Immature natural killer cell (primary cell): ENCODE results near the gene WNK4. TPM values are rescaled to one million over a fixed set of nuclear protein-coding genes. Genes with fewer than 3 reads are reported as not detected.

Experiments
- DNase-seq, 3 donors: peaks; one replicate each; pipeline ENCODE4 v3.0.0; 2022; ENCODE audit warnings: mixed read lengths in 1 of 3
- H3K27ac Mint-ChIP-seq, 6 donors: one replicate each; pipeline ENCODE4 v1.8.0; 2020; ENCODE audit warnings: mixed read lengths in 6 of 6, mild to moderate bottlenecking in 5 of 6, inconsistent platforms in 4 of 6, moderate library complexity in 3 of 6
- H3K27me3 Mint-ChIP-seq, 3 donors: one replicate each; pipeline ENCODE4 v1.8.0; 2020 to 2021; ENCODE audit warnings: low read depth in 3 of 3, mild to moderate bottlenecking in 3 of 3, mixed read lengths in 3 of 3, moderate library complexity in 3 of 3, inconsistent platforms in 1 of 3
- H3K36me3 Mint-ChIP-seq, 3 donors: one replicate each; pipeline ENCODE4 v1.8.0; 2020; ENCODE audit warnings: mixed read lengths in 3 of 3, inconsistent platforms in 2 of 3, mild to moderate bottlenecking in 2 of 3
- H3K4me1 Mint-ChIP-seq, 2 donors: one replicate each; pipeline ENCODE4 v1.8.0; 2020; ENCODE audit warnings: inconsistent platforms in 2 of 2, mild to moderate bottlenecking in 2 of 2, mixed read lengths in 2 of 2, moderate library complexity in 1 of 2
- H3K4me3 Mint-ChIP-seq, 5 donors: one replicate each; pipeline ENCODE4 v1.8.0; 2020; ENCODE audit warnings: mild to moderate bottlenecking in 5 of 5, mixed read lengths in 5 of 5, inconsistent platforms in 3 of 5, moderate library complexity in 3 of 5
- H3K9me3 Mint-ChIP-seq, 6 donors: one replicate each; pipeline ENCODE4 v1.8.0; 2020; ENCODE audit warnings: mild to moderate bottlenecking in 6 of 6, mixed read lengths in 6 of 6, inconsistent platforms in 4 of 6, moderate library complexity in 3 of 6
- polyA plus RNA-seq, 3 donors: library from polyadenylated mRNA; unstranded; fragments of 300-500 nt; fragmentation: Illumina TruSeq; gene quantifications; one replicate each; pipeline ENCODE4 v1.2.3, GENCODE V29; 2021

The WNK4 gene
- polyA plus RNA-seq, 3 donors from 2014 or later, result not detected

DNA sequence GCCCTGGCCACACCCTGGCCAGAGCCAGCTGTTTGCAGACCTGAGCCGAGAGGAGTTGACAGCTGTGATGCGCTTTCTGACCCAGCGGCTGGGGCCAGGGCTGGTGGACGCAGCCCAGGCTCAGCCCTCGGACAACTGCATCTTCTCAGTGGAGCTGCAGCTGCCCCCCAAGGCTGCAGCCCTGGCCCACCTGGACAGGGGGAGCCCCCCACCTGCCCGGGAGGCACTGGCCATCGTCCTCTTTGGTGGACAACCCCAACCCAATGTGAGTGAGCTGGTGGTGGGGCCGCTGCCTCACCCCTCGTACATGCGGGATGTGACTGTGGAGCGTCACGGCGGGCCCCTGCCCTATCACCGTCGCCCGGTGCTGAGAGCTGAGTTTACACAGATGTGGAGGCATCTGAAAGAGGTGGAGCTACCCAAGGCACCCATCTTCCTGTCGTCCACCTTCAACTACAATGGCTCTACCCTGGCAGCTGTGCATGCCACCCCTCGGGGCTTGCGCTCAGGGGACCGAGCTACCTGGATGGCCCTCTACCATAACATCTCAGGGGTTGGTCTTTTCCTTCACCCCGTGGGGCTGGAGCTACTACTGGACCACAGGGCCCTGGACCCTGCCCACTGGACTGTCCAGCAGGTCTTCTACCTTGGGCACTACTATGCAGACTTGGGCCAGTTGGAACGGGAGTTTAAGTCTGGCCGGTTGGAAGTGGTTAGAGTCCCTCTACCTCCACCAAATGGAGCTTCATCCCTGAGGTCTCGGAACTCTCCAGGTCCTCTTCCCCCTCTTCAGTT, 64.5 kb downstream of the WNK4 start:
- H3K27ac Mint-ChIP-seq, result peak overlapping the region in 2 of 6 donors; percentile 24 to 45
- peaks cover 8 to 22% of the 10 kb centered on the region in 2 donors for H3K4me1 Mint-ChIP-seq
- no peaks in the 10 kb centered on the region for H3K27me3 Mint-ChIP-seq
- no peak for DNase-seq
- H3K36me3 Mint-ChIP-seq, result peaks cover 0 to 26% (median 20%) of the 10 kb centered on the region in 3 donors
- H3K9me3 Mint-ChIP-seq, result no peaks in the 10 kb centered on the region
- H3K4me3 Mint-ChIP-seq, result no peak overlapping the region

- Mint-ChIP-seq H3K9me3 (no peaks in the 10 kb centered on the region), H3K27ac (peak overlapping the region in 2 of 6 donors; percentile 24 to 45), H3K4me3 (no peak overlapping the region), H3K4me1 (peaks cover 8 to 22% of the 10 kb centered on the region in 2 donors), H3K27me3 (no peaks in the 10 kb centered on the region), H3K36me3 (peaks cover 0 to 26% (median 20%) of the 10 kb centered on the region in 3 donors)
- no peak for DNase-seq
These were observed 65.1 kb downstream of the WNK4 start for GRCh38 chr17:42845556-42845917.

- no peak for DNase-seq
- no peak overlapping the region for H3K4me3 Mint-ChIP-seq
These were observed 65.6 kb downstream of the WNK4 start for GRCh38 chr17:42845918-42846593.

More at GRCh38 chr17:42845918-42846593, 65.6 kb downstream of the WNK4 start:
- Mint-ChIP-seq H3K27me3 (no peaks in the 10 kb centered on the region), H3K9me3 (no peaks in the 10 kb centered on the region), H3K4me1 (peaks cover 8 to 22% of the 10 kb centered on the region in 2 donors), H3K36me3 (peaks cover 0 to 26% (median 20%) of the 10 kb centered on the region in 3 donors), H3K27ac (peak overlapping the region in 3 of 6 donors; percentile 6 to 28 (median 6))

Other genes starting within 250 kb of the WNK4 start
- gene NAGLU, start 244.4 kb upstream of the WNK4 start, polyA plus RNA-seq, result 10 to 100 TPM; 28.1 to 43.5 (median 33.6) TPM
- gene HSD17B1, start 227.7 kb upstream of the WNK4 start, polyA plus RNA-seq, result 1 to 10 TPM in 1 of 3 donors, under 1 TPM in 1, not detected in 1; 0.99 to 1.9 TPM
- gene COASY, start 218.5 kb upstream of the WNK4 start, polyA plus RNA-seq, result 100 to 1,000 TPM in 1 of 3 donors, 10 to 100 TPM in 2; 54.1 to 136 (median 72.5) TPM
- gene MLX, start 213.5 kb upstream of the WNK4 start, polyA plus RNA-seq, result 10 to 100 TPM; 25.0 to 41.0 (median 30.5) TPM
- gene PSMC3IP, start 202.9 kb upstream of the WNK4 start, polyA plus RNA-seq, result 1 to 10 TPM in 2 of 3 donors, under 1 TPM in 1; 0.91 to 3.0 (median 1.5) TPM
- 100 to 1,000 TPM; 132 to 168 (median 133) TPM for gene RETREG3, start 171.2 kb upstream of the WNK4 start, polyA plus RNA-seq
- gene TUBG1, start 170.9 kb upstream of the WNK4 start, polyA plus RNA-seq, result 10 to 100 TPM in 2 of 3 donors, 1 to 10 TPM in 1; 6.0 to 16.9 (median 10.9) TPM
- 1 to 10 TPM; 1.3 to 4.0 (median 3.4) TPM for gene TUBG2, start 121.3 kb upstream of the WNK4 start, polyA plus RNA-seq
- not detected for gene PLEKHH3, start 103.6 kb upstream of the WNK4 start, polyA plus RNA-seq
- under 1 TPM in 2 of 3 donors, not detected in 1; 0.17 to 0.26 TPM for gene CCR10, start 98.8 kb upstream of the WNK4 start, polyA plus RNA-seq
- gene CNTNAP1, start 98.1 kb upstream of the WNK4 start, polyA plus RNA-seq, result under 1 TPM in 1 of 3 donors, not detected in 2; 0.73 TPM
- gene EZH1, start 35.6 kb upstream of the WNK4 start, polyA plus RNA-seq, result 10 to 100 TPM in 2 of 3 donors, 1 to 10 TPM in 1; 9.8 to 32.3 (median 19.5) TPM
- not detected for gene RAMP2, start 19.4 kb upstream of the WNK4 start, polyA plus RNA-seq
- 10 to 100 TPM; 60.2 to 94.1 (median 90.2) TPM for gene VPS25, start 7.2 kb upstream of the WNK4 start, polyA plus RNA-seq
- gene COA3, start 18.1 kb downstream of the WNK4 start, polyA plus RNA-seq, result 100 to 1,000 TPM; 162 to 221 (median 186) TPM
- gene CNTD1, start 18.3 kb downstream of the WNK4 start, polyA plus RNA-seq, result under 1 TPM in 2 of 3 donors, not detected in 1; 0.10 to 0.40 TPM
- 100 to 1,000 TPM in 2 of 3 donors, 10 to 100 TPM in 1; 97.6 to 163 (median 135) TPM for gene BECN1, start 43.7 kb downstream of the WNK4 start, polyA plus RNA-seq
- 100 to 1,000 TPM; 122 to 200 (median 161) TPM for gene PSME3, start 52.8 kb downstream of the WNK4 start, polyA plus RNA-seq
- under 1 TPM in 1 of 3 donors, not detected in 2; 0.12 TPM for gene AOC2, start 64.0 kb downstream of the WNK4 start, polyA plus RNA-seq
- not detected for gene AOC3, start 70.6 kb downstream of the WNK4 start, polyA plus RNA-seq
- not detected for gene G6PC1, start 120.2 kb downstream of the WNK4 start, polyA plus RNA-seq
- gene AARSD1, start 183.8 kb downstream of the WNK4 start, polyA plus RNA-seq, result 10 to 100 TPM; 36.2 to 46.7 (median 36.4) TPM
- not detected for gene PTGES3L, start 199.5 kb downstream of the WNK4 start, polyA plus RNA-seq
- 10 to 100 TPM; 10.2 to 16.5 (median 13.0) TPM for gene RUNDC1, start 200.0 kb downstream of the WNK4 start, polyA plus RNA-seq
- 1,000 to 10,000 TPM in 2 of 3 donors, 100 to 1,000 TPM in 1; 807 to 2,182 (median 1,177) TPM for gene RPL27, start 217.8 kb downstream of the WNK4 start, polyA plus RNA-seq
- 100 to 1,000 TPM; 127 to 130 (median 129) TPM for gene IFI35, start 226.2 kb downstream of the WNK4 start, polyA plus RNA-seq
- 10 to 100 TPM; 33.7 to 56.3 (median 34.5) TPM for gene VAT1, start 241.8 kb downstream of the WNK4 start, polyA plus RNA-seq
- gene RND2, start 244.6 kb downstream of the WNK4 start, polyA plus RNA-seq, result not detected